T47D (cell line): Measurements from ENCODE around the gene AHRR.
A peak's percentile ranks its signal among the peaks of the same experiment; 100 is the strongest.

ENCODE experiments used
- DNase-seq, 2 experiments: peaks; one replicate each; pipeline versions ENCODE4 v3.0.0 to v3.0.0-alpha.2; 2011 to 2012; ENCODE audit warnings: low read depth in 1 of 2, low spot score in 1 of 2
- JUND ChIP-seq: IDR thresholded peaks from 2 replicates; pipeline ENCODE4 v1.6.1; 2012; ENCODE audit warnings: low read depth
- in situ Hi-C: cut with HindIII; loops from 2 replicates; pipeline ENCODE4 v1.10.0; 2016; ENCODE audit warnings: low sequenced_read_pairs, low pct_unique_long_range_greater_than_20kb

Gene AHRR

DNA sequence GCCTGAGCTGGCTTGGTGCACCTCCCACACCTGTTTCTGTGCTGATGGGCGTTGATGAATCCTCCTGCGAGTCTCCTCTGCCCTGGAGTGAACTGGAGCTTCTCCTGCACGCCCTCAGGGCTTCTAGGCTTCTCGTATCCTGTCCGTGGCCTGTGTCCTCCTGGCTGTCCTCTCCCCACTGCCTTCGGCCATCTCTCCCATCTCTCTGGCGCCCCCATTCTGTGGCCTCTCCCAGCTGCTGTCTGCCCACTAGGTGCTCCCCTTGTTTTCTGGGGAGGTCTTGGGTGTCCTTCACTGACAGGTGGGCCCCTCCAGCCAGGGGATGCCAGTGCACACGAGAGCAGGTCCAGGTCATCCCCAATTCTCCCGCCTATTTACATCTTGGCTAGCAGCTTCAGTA is 28.8 kb downstream of the AHRR start:
- in situ Hi-C loops = no loop called here
- no peak for DNase-seq
- TF ChIP-seq JUND = no peak

DNA sequence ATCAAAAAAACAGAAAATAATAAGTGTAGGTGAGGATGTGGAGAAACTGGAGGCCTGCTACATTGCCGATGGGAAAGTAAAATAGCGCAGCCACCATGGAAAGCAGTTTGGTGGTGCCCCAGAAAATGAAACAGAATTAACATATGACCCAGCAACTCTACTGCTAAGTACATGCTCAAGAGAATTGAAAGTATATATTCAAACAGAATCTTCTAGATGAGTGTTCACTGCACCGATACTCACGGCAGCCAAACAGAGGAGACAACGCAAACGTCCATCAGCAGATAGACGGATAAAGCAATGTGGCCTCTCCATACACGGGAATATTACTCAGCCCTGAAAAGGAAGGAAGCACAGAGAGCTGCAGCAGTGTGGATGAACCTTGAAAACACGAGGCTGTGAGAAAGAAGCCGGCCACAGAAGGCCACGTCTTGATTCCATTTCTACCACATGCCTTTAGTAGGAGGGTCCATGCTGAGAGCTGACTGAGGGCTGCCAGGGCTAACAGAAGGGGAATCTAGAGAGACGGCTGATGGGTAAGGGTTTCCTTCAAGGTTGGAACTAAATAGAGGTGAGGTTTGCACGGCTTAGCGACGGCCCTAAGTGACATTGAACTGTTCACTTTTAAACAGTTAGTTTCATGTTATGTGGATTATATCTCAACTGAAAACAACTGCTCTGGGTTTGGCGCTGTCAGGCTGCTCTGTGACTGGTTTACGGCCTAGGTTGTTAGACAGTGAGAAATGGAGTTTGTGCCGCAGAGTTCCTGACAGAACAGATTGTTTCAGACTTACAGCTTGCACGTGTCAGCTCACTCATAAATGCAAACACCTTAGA is 29.8 kb downstream of the AHRR start:
- TF ChIP-seq JUND = no peak
- in situ Hi-C loops = no loop called here
- DNase-seq = no peak

DNA sequence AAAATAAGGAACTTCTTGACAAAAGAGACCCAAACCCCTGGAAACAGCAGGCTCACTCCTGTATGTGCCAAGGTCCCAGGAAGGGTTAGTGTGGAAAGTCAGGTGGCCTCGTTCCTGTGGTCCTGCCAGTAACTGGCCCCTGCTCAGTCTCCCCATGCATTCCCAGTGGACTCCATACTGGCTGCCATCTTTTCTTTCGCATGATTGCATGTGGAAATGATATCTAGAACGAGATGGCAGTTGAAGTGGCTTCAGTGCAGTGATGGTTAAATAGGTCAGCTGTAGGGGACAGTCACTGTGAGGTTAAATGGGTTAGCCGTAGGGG is 30.4 kb downstream of the AHRR start:
- TF ChIP-seq JUND = no peak
- no peak for DNase-seq
- in situ Hi-C loops = no loop called here

DNA sequence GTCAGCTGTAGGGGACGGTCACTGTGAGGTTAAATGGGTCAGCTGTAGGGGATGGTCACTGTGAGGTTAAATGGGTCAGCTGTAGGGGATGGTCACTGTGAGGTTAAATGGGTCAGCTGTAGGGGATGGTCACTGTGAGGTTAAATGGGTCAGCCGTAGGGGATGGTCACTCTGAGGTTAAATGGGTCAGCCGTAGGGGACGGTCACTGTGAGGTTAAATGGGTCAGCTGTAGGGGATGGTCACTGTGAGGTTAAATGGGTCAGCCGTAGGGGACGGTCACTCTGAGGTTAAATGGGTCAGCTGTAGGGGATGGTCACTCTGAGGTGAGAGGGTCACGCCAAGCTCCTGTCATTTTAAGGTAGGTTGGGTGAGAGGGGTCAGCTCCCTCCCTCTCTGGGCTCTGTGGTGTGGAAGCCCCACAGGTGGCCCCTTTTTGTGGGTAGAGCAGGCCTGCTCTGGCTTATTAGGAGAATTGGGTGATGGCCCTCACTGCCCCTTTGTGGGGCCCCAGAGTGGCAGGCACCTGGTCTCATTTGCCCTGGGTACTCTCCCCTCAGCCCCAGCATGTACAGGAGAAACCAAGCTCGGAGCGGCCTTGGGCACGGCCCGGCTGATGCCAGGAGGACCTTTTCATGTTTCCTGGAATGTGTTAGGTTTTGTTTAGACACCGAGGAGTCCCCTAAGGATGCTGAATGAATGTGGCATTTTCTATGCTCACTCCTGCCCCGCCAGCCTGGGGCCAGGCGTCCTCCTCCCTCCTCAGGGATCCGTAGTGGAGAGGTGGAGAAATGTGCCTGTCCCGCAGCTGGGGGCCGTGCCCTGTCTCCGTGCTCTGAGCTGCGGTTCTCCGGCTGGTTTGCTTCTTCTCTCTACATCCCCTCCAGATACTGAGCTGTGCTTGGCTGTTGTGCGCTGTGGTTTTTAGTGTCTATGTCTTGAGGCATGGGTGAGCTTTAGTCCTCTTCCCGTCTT is 31.4 kb downstream of the AHRR start:
- in situ Hi-C loops = no loop called here
- TF ChIP-seq JUND = no peak
- peak in 1 of 2 experiments; percentile 31 for DNase-seq

DNA sequence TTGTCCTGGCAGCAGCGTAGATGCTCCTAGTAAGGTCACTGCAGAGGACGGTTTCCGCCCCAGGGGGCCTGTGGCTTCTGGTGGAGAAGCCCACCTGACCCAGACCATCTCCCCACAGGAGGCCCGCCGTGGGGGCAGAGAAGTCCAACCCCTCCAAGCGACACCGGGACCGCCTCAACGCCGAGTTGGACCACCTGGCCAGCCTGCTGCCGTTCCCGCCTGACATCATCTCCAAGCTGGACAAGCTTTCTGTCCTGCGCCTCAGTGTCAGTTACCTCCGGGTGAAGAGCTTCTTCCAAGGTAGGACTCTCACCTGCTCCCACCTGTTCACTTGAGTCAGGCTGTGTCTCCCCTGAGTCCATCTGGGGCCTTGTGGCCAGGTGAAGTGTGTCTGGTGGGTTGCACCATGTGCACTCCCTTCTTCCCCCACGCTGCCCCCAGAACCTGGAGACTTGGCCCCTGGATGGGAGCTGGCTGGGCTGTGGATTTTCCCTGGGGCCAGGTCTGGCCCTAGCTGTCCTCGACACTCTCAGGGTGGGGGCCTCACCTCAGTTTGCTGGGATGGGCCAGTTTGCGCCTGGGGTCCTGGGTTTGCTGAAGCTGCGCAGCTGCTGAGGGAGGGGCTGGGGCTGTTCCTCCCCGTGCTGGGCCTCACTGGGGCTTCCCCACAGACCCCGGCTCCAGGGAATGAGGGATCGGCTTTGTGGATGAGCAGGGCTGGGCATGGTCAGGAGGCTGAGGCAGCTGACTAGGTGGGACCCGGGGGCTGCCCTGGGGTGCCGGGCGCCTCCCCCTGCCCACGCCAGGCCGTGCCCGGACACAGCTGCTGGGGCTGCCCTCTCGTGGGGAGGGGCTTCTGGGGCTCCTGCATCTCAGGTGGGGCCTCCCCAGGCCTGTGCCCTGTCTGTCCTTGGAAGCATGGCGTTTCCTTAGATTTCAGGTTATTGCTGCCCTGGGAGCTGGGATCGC is 32.4 kb downstream of the AHRR start:
- no peak for TF ChIP-seq JUND
- in situ Hi-C loops = no loop called here
- no peak for DNase-seq

DNA sequence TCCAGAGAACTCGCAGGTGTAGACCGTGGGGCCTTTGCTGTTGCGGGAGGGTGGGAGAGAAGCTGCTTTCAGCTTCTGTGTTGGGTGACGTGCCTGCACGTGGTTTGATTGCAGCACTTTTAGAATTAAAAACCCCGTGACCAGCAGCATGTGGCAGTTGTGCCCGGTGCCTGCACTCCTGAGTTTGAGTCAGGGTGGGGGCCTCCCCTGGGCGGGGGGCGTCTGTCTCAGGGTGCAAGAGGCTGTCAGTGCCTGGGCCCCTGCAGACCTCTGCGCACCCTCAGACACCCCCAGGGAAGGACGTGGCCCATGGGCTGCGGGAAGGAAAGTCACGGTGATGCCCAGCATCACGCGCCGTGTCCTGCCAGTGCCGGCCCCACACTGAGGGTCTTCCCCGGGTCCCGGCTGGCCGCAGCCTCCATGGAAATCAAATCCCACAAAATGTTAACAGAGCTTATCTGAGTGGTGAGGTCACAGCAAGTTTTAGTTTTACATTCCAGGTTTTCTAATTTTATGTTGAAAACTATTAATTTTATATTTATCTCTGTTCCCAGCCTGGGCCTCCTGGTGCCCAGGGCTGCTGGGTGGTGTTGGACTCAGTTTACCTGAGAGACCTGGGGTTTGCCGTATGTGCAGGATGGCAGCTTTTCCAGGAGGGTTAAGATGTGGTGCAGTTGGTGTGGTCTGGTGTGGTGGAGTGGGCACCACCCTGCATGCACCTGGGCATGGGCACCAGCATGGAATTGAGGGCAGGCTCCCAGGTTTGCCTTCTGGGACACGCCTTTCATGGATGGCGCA is 33.3 kb downstream of the AHRR start:
- no peak for TF ChIP-seq JUND
- in situ Hi-C loops = no loop called here
- DNase-seq = no peak

DNA sequence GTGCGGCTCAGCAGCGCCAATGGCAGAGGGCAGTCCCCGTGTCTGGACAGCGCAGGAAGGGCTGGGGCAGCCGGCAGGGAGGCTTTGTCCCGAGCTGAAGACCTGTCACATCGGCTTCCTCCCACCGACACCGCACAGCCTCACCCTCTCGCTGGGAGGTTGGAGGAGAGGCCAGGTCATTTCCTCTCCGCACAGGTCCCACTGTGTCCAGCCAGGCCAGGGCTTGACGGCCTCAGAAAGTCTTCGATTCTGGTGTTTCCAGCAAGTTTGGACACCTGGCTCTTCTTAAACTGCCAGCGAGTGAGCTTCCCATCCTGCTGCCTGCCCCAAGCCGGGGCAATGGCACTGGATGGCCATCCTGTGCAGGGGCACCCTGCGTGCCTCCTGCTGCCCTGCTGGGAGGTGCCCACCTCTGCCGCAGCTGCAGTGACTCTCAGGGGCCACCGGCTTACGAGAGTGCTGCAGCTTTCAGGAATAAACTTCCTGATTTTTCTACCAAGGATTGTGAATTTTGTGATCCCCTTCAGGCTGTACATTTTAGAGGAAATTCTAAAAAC is 33.9 kb downstream of the AHRR start:
- no peak for TF ChIP-seq JUND
- no peak for DNase-seq
- in situ Hi-C loops = no loop called here

DNA sequence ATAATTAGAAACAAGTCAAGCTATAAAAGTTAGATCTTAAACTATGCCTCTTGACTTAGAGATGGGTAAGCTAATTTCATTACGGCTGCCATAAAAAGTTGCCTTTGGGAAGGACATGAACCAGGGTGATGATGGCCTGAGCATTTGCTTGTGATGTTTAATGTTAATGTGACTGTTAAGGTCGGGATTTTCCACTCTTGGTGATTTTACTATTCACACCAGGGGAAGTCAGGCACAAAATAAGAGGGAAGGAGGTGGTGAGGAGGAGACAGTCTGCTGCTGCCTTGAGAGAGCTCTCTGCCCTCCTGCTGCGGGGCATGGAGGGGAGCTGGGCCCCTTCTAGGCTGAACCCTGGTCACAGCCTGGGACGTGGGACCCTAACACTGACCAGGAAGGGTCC is 34.4 kb downstream of the AHRR start:
- DNase-seq = no peak
- in situ Hi-C loops = no loop called here
- no peak for TF ChIP-seq JUND

DNA sequence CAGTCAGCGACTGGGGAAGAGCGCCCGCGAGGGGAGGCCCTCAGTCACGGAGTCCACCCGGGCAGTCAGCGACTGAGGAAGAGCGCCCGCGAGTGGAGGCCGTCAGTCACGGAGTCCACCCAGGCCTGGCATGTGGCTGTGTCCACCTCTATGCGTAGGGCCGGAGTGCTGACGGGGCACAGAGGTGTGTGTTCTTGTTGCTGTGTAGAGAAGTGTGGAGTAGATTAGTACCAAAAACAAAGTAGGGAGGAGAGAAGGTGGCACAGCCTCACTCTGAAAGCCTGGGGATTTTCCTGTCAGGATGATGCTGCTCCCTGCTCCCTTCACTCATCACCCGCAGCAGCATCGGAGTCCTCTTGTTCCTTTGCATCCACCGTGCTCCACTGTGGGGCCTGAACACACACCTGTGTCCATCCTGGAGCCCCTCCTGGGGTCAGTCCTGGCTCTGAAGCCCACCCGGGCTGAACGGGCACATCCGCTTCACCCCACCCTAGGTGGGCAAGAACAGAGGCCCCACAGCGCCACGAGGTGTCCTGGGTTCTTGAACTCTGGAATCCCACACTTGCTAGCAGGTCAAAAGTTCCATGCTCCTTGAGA is 37.9 kb downstream of the AHRR start:
- in situ Hi-C loops = no loop called here
- TF ChIP-seq JUND = no peak
- DNase-seq = no peak

DNA sequence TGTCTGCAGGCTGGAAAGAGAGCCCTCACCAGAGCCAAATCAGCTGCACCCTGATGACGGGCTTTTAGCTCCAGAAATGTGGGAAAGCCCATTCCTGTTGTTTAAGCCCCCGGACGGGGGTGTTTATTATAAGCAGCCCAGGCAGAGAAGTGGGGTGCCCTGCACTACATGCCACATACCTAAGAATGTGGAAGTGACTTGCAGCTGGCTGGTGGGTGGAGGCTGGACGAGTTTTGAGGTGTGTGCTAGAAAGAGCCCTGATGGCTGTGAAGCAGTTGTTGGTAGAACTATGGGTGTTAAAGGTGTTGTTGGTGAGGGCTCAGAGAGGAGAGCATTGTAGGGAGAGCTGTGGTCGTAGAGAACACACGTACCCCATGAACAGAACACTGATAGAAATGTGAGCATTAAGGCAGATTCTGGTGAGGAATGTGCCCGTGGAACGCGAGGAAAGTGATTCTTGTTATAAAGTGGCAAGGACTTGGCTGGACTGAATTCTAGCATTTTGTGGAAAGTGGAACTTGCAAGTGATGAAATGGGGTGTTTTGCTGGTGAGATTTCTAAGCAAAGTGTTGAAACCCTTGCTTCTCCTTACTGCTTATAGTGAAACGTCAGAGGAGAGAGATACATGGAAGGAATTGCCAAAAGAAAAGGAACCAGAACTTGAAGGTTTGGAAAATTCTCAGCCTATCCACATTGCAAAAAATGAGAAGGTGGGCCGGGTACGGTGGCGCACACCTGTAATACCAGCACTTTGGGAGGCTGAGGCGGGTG is 38.9 kb downstream of the AHRR start:
- in situ Hi-C loops = no loop called here
- no peak for TF ChIP-seq JUND
- DNase-seq = no peak

DNA sequence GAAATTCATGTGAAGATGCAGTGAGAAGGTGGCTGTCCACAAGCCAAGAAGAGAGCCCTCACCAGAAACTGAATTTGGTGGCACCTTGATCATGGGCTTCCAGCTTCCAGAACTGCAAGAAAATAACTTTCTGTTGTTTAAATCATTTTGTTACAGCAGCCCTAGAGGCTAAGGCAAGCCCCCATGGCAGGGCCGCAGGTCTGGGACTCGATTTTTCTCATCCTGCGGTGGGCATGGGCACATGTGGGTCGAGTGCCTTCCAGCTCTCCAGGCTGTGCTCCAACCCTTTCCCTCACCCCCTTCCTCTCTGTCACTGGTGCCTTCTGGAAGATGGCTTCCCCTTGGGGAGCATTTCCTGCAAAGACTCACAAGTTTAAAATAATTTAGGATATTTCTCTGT is 40.7 kb downstream of the AHRR start:
- in situ Hi-C loops = no loop called here
- no peak for DNase-seq
- TF ChIP-seq JUND = no peak
